ENCODE data around the gene TTC7B. TPM values are rescaled to one million over a fixed set of nuclear protein-coding genes. Genes with fewer than 3 reads are reported as not detected.

The TTC7B gene
- polyA plus RNA-seq, 1 donor (not counting 4 experiments of a cell fraction or from before 2014, with no cell fraction given) = 21.4 TPM

DNA sequence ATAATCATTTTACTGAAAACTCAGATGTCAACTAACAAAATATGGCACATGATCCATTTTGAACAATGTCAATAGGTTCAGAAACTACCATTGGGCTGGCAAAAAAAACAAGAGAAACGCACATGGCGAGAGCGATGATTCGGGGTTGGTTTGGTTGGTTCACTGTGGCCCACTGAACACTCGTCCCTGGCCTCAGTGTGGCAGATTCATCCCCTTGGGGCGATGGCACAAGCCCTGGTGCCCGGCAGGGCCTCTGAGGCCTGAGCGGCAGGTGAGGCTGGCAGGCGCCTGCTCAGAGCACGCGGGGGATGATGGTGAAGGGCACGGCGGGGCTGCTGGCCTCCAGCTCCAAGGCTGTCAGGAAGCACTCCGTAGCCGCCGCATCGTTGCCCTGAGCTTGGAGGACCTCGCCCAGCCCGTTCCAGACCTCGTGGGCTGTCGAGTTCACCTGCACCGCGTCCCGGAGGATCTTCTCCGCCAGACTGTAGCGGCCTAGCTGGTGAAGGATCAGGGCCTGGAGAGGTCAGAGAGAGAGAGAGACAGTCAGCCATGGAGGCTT, 275.1 kb downstream of the TTC7B start:
- H3K4me2 ChIP-seq (ENCODE audit: control insufficient read depth, extremely low read depth, insufficient read depth, low read depth, low read length) = no peak overlapping the region
- H3K4me1 ChIP-seq (ENCODE audit: control insufficient read depth, extremely low read depth, insufficient read depth, low read length) = no peaks in the 10 kb centered on the region
- no peaks in the 10 kb centered on the region for H3K9me3 ChIP-seq (ENCODE audit: control insufficient read depth, low read depth, low read length)
- no peak overlapping the region for H2AFZ ChIP-seq (ENCODE audit: control insufficient read depth, low read length)
- no peak overlapping the region for H3K27ac ChIP-seq (ENCODE audit: control insufficient read depth, insufficient read depth, low read length)
- H3K9ac ChIP-seq (ENCODE audit: control insufficient read depth, extremely low read depth, insufficient read depth, low read length) = no peak overlapping the region
- H3K36me3 ChIP-seq (ENCODE audit: control insufficient read depth in 2 of 2, extremely low read depth in 1 of 2, insufficient read depth in 2 of 2, low read length in 2 of 2) = no peaks in the 10 kb centered on the region
- FAIRE-seq (no peak), DNase-seq (ENCODE audit: low read depth, low spot score) (no peak)
- dilution Hi-C loops (cut with MboI; ENCODE audit: extremely low pct_ligation_motif_present, low sequenced_read_pairs) = no loop called here
- H3K79me2 ChIP-seq (ENCODE audit: control insufficient read depth, insufficient read depth, low read length) = no peaks in the 10 kb centered on the region
- H3K27me3 ChIP-seq (ENCODE audit: control insufficient read depth, extremely low read depth, insufficient read depth, low read length) = no peaks in the 10 kb centered on the region
- no peaks in the 10 kb centered on the region for H3K9me1 ChIP-seq (ENCODE audit: control insufficient read depth, extremely low read depth, insufficient read depth, low read length)
- no peak overlapping the region for H3K4me3 ChIP-seq (ENCODE audit: control insufficient read depth in 2 of 3, extremely low read depth in 1 of 3, insufficient read depth in 2 of 3, low read depth in 1 of 3, low read length in 3 of 3)
- TF ChIP-seq, protein P1, sequence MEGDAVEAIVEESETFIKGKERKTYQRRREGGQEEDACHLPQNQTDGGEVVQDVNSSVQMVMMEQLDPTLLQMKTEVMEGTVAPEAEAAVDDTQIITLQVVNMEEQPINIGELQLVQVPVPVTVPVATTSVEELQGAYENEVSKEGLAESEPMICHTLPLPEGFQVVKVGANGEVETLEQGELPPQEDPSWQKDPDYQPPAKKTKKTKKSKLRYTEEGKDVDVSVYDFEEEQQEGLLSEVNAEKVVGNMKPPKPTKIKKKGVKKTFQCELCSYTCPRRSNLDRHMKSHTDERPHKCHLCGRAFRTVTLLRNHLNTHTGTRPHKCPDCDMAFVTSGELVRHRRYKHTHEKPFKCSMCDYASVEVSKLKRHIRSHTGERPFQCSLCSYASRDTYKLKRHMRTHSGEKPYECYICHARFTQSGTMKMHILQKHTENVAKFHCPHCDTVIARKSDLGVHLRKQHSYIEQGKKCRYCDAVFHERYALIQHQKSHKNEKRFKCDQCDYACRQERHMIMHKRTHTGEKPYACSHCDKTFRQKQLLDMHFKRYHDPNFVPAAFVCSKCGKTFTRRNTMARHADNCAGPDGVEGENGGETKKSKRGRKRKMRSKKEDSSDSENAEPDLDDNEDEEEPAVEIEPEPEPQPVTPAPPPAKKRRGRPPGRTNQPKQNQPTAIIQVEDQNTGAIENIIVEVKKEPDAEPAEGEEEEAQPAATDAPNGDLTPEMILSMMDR (optimal IDR thresholded peaks at IDR 0.05 in 1 of 3, IDR thresholded peaks at IDR 0.05 in 1 of 3, conservative IDR thresholded peaks at IDR 0.05 in 1 of 3; ENCODE audit: extremely low read depth in 1 of 3, insufficient read depth in 2 of 3, low read length in 3 of 3) = no peak
- TF ChIP-seq EZH2 (IDR thresholded peaks at IDR 0.05; ENCODE audit: low read length) = no peak
- H4K20me1 ChIP-seq (ENCODE audit: control insufficient read depth, extremely low read depth, insufficient read depth, low read length) = no peaks in the 10 kb centered on the region

DNA sequence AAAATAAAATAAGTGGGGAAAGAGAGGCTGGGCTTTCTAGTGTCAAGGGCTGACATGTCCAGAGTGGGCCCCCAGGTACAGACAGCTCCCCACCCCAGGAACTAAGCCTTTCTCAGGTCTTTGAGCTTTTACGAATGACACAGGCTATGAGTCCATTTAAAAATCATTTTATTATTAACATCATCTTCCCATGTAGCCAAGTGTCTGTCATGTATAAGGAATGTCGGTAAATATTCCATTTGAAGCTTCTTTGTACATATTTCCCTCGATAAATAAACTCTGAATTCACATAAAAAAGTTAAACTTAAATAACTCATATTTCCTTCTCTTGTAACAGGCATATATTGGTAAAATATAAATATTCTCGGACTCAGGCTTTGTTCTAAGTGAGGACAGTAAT, 275.8 kb downstream of the TTC7B start:
- TF ChIP-seq, protein P1 (optimal IDR thresholded peaks at IDR 0.05 in 1 of 3, IDR thresholded peaks at IDR 0.05 in 1 of 3, conservative IDR thresholded peaks at IDR 0.05 in 1 of 3; ENCODE audit: extremely low read depth in 1 of 3, insufficient read depth in 2 of 3, low read length in 3 of 3) = no peak
- TF ChIP-seq EZH2 (IDR thresholded peaks at IDR 0.05; ENCODE audit: low read length) = no peak
- Histone ChIP-seq H3K36me3 (ENCODE audit: control insufficient read depth in 2 of 2, extremely low read depth in 1 of 2, insufficient read depth in 2 of 2, low read length in 2 of 2) (no peaks in the 10 kb centered on the region), H3K27me3 (ENCODE audit: control insufficient read depth, extremely low read depth, insufficient read depth, low read length) (no peaks in the 10 kb centered on the region), H2AFZ (ENCODE audit: control insufficient read depth, low read length) (no peak overlapping the region), H3K9me3 (ENCODE audit: control insufficient read depth, low read depth, low read length) (no peaks in the 10 kb centered on the region), H3K79me2 (ENCODE audit: control insufficient read depth, insufficient read depth, low read length) (no peaks in the 10 kb centered on the region), H3K27ac (ENCODE audit: control insufficient read depth, insufficient read depth, low read length) (no peak overlapping the region), H3K9ac (ENCODE audit: control insufficient read depth, extremely low read depth, insufficient read depth, low read length) (no peak overlapping the region), H3K4me1 (ENCODE audit: control insufficient read depth, extremely low read depth, insufficient read depth, low read length) (no peaks in the 10 kb centered on the region), H3K9me1 (ENCODE audit: control insufficient read depth, extremely low read depth, insufficient read depth, low read length) (no peaks in the 10 kb centered on the region), H3K4me2 (ENCODE audit: control insufficient read depth, extremely low read depth, insufficient read depth, low read depth, low read length) (no peak overlapping the region), H4K20me1 (ENCODE audit: control insufficient read depth, extremely low read depth, insufficient read depth, low read length) (no peaks in the 10 kb centered on the region), H3K4me3 (ENCODE audit: control insufficient read depth in 2 of 3, extremely low read depth in 1 of 3, insufficient read depth in 2 of 3, low read depth in 1 of 3, low read length in 3 of 3) (no peak overlapping the region)
- DNase-seq (ENCODE audit: low read depth, low spot score) (no peak), FAIRE-seq (no peak)
- dilution Hi-C loops (cut with MboI; ENCODE audit: extremely low pct_ligation_motif_present, low sequenced_read_pairs) = no loop called here

All from keratinocyte (primary cell).